ENCODE measurements around the gene WFDC1.

WFDC1 gene

GRCh38 chr16:84284154-84284722 lies 10.4 kb upstream of the WFDC1 start:
- Histone ChIP-seq H3K9me3 (ENCODE audit: control insufficient read depth, low read length) (peaks cover 5% of the 10 kb centered on the region), H3K4me1 (ENCODE audit: control insufficient read depth, insufficient read depth, low read length, poor library complexity, severe bottlenecking) (peaks cover 3% of the 10 kb centered on the region), H3K4me3 (ENCODE audit: extremely low read depth, insufficient read depth, low read length, poor library complexity, severe bottlenecking) (no peak overlapping the region), H3K27ac (ENCODE audit: low read depth, low read length, severe bottlenecking) (no peak overlapping the region), H3K36me3 (ENCODE audit: control insufficient read depth, insufficient read depth, low read length) (no peaks in the 10 kb centered on the region)
- 29 to 38% methylated on average over 9 to 11 of the region's 13 CpGs for WGBS, 2 experiments (ENCODE audit: insufficient coverage in 2 of 2)

GRCh38 chr16:84286578-84287240 lies 8.0 kb upstream of the WFDC1 start:
- 86 to 89% methylated on average over 15 to 16 of the region's 16 CpGs for WGBS, 2 experiments (ENCODE audit: insufficient coverage in 2 of 2)
- no peaks in the 10 kb centered on the region for H3K36me3 ChIP-seq (ENCODE audit: control insufficient read depth, insufficient read depth, low read length)
- peaks cover 3% of the 10 kb centered on the region for H3K4me1 ChIP-seq (ENCODE audit: control insufficient read depth, insufficient read depth, low read length, poor library complexity, severe bottlenecking)
- peaks cover 5% of the 10 kb centered on the region for H3K9me3 ChIP-seq (ENCODE audit: control insufficient read depth, low read length)
- no peak overlapping the region for H3K27ac ChIP-seq (ENCODE audit: low read depth, low read length, severe bottlenecking)
- no peak overlapping the region for H3K4me3 ChIP-seq (ENCODE audit: extremely low read depth, insufficient read depth, low read length, poor library complexity, severe bottlenecking)

- 76 to 80% methylated on average over 5 of the region's 8 CpGs for whole genome bisulfite sequencing, 2 experiments (ENCODE audit: insufficient coverage in 2 of 2)
- Histone ChIP-seq H3K4me3 (ENCODE audit: extremely low read depth, insufficient read depth, low read length, poor library complexity, severe bottlenecking) (no peak overlapping the region), H3K27ac (ENCODE audit: low read depth, low read length, severe bottlenecking) (no peak overlapping the region), H3K9me3 (ENCODE audit: control insufficient read depth, low read length) (peaks cover 5% of the 10 kb centered on the region), H3K4me1 (ENCODE audit: control insufficient read depth, insufficient read depth, low read length, poor library complexity, severe bottlenecking) (peaks cover 3% of the 10 kb centered on the region), H3K36me3 (ENCODE audit: control insufficient read depth, insufficient read depth, low read length) (no peaks in the 10 kb centered on the region)
Measured at GRCh38 chr16:84288902-84289301, 5.8 kb upstream of the WFDC1 start.

- H3K4me1 ChIP-seq (ENCODE audit: control insufficient read depth, insufficient read depth, low read length, poor library complexity, severe bottlenecking): peaks cover 6% of the 10 kb centered on the region
- H3K36me3 ChIP-seq (ENCODE audit: control insufficient read depth, insufficient read depth, low read length): no peaks in the 10 kb centered on the region
- H3K9me3 ChIP-seq (ENCODE audit: control insufficient read depth, low read length): peaks cover 5% of the 10 kb centered on the region
- 70 to 71% methylated on average over 5 to 6 of the region's 11 CpGs for WGBS, 2 experiments (ENCODE audit: insufficient coverage in 2 of 2)
- H3K27ac ChIP-seq (ENCODE audit: low read depth, low read length, severe bottlenecking): no peak overlapping the region
- no peak overlapping the region for H3K4me3 ChIP-seq (ENCODE audit: extremely low read depth, insufficient read depth, low read length, poor library complexity, severe bottlenecking)
Measured at GRCh38 chr16:84291226-84291625, 3.5 kb upstream of the WFDC1 start.

GRCh38 chr16:84292011-84292410 lies 2.7 kb upstream of the WFDC1 start:
- H3K9me3 ChIP-seq (ENCODE audit: control insufficient read depth, low read length): peaks cover 5% of the 10 kb centered on the region
- H3K27ac ChIP-seq (ENCODE audit: low read depth, low read length, severe bottlenecking): no peak overlapping the region
- peaks cover 6% of the 10 kb centered on the region for H3K4me1 ChIP-seq (ENCODE audit: control insufficient read depth, insufficient read depth, low read length, poor library complexity, severe bottlenecking)
- WGBS, 2 experiments (ENCODE audit: insufficient coverage in 2 of 2): 61 to 78% methylated on average over 6 to 10 of the region's 10 CpGs
- no peak overlapping the region for H3K4me3 ChIP-seq (ENCODE audit: extremely low read depth, insufficient read depth, low read length, poor library complexity, severe bottlenecking)
- no peaks in the 10 kb centered on the region for H3K36me3 ChIP-seq (ENCODE audit: control insufficient read depth, insufficient read depth, low read length)

- peaks cover 6% of the 10 kb centered on the region for H3K4me1 ChIP-seq (ENCODE audit: control insufficient read depth, insufficient read depth, low read length, poor library complexity, severe bottlenecking)
- H3K9me3 ChIP-seq (ENCODE audit: control insufficient read depth, low read length): no peaks in the 10 kb centered on the region
- 87 to 90% methylated on average over 5 of the region's 5 CpGs for WGBS, 2 experiments (ENCODE audit: insufficient coverage in 2 of 2)
- H3K36me3 ChIP-seq (ENCODE audit: control insufficient read depth, insufficient read depth, low read length): no peaks in the 10 kb centered on the region
- H3K4me3 ChIP-seq (ENCODE audit: extremely low read depth, insufficient read depth, low read length, poor library complexity, severe bottlenecking): no peak overlapping the region
- H3K27ac ChIP-seq (ENCODE audit: low read depth, low read length, severe bottlenecking): no peak overlapping the region
Measured at GRCh38 chr16:84293406-84293805, 1.3 kb upstream of the WFDC1 start.

GRCh38 chr16:84294117-84294516 lies 561 bp upstream of the WFDC1 start:
- Histone ChIP-seq H3K4me3 (ENCODE audit: extremely low read depth, insufficient read depth, low read length, poor library complexity, severe bottlenecking) (no peak overlapping the region), H3K36me3 (ENCODE audit: control insufficient read depth, insufficient read depth, low read length) (no peaks in the 10 kb centered on the region), H3K9me3 (ENCODE audit: control insufficient read depth, low read length) (no peaks in the 10 kb centered on the region), H3K4me1 (ENCODE audit: control insufficient read depth, insufficient read depth, low read length, poor library complexity, severe bottlenecking) (peaks cover 6% of the 10 kb centered on the region), H3K27ac (ENCODE audit: low read depth, low read length, severe bottlenecking) (no peak overlapping the region)
- 74 to 93% methylated on average over 4 to 5 of the region's 10 CpGs for WGBS, 2 experiments (ENCODE audit: insufficient coverage in 2 of 2)

GRCh38 chr16:84295203-84295860 lies 654 bp downstream of the WFDC1 start:
- WGBS, 2 experiments (ENCODE audit: insufficient coverage in 2 of 2): 58 to 76% methylated on average over 7 of the region's 14 CpGs
- Histone ChIP-seq H3K9me3 (ENCODE audit: control insufficient read depth, low read length) (no peaks in the 10 kb centered on the region), H3K36me3 (ENCODE audit: control insufficient read depth, insufficient read depth, low read length) (no peaks in the 10 kb centered on the region), H3K4me1 (ENCODE audit: control insufficient read depth, insufficient read depth, low read length, poor library complexity, severe bottlenecking) (peaks cover 6% of the 10 kb centered on the region), H3K4me3 (ENCODE audit: extremely low read depth, insufficient read depth, low read length, poor library complexity, severe bottlenecking) (no peak overlapping the region), H3K27ac (ENCODE audit: low read depth, low read length, severe bottlenecking) (no peak overlapping the region)

- no peak overlapping the region for H3K4me3 ChIP-seq (ENCODE audit: extremely low read depth, insufficient read depth, low read length, poor library complexity, severe bottlenecking)
- 93 to 94% methylated on average over 9 to 10 of the region's 13 CpGs for WGBS, 2 experiments (ENCODE audit: insufficient coverage in 2 of 2)
- no peaks in the 10 kb centered on the region for H3K36me3 ChIP-seq (ENCODE audit: control insufficient read depth, insufficient read depth, low read length)
- peaks cover 10% of the 10 kb centered on the region for H3K4me1 ChIP-seq (ENCODE audit: control insufficient read depth, insufficient read depth, low read length, poor library complexity, severe bottlenecking)
- no peaks in the 10 kb centered on the region for H3K9me3 ChIP-seq (ENCODE audit: control insufficient read depth, low read length)
- H3K27ac ChIP-seq (ENCODE audit: low read depth, low read length, severe bottlenecking): no peak overlapping the region
Measured at GRCh38 chr16:84298376-84298899, 3.8 kb downstream of the WFDC1 start.

- Histone ChIP-seq H3K4me3 (ENCODE audit: extremely low read depth, insufficient read depth, low read length, poor library complexity, severe bottlenecking) (no peak overlapping the region), H3K27ac (ENCODE audit: low read depth, low read length, severe bottlenecking) (no peak overlapping the region), H3K4me1 (ENCODE audit: control insufficient read depth, insufficient read depth, low read length, poor library complexity, severe bottlenecking) (peaks cover 8% of the 10 kb centered on the region), H3K9me3 (ENCODE audit: control insufficient read depth, low read length) (no peaks in the 10 kb centered on the region), H3K36me3 (ENCODE audit: control insufficient read depth, insufficient read depth, low read length) (no peaks in the 10 kb centered on the region)
- WGBS, 2 experiments (ENCODE audit: insufficient coverage in 2 of 2): 38 to 57% methylated on average over 5 to 7 of the region's 7 CpGs
Measured at GRCh38 chr16:84299734-84300440, 5.2 kb downstream of the WFDC1 start.
